Prostate gland (tissue), 2 donors: ENCODE data around the gene ADAMTS3.

Experiments
- CTCF ChIP-seq, 4 experiments: fragments of 200-600 bp in 2 of 4; fragments of 450-650 bp in 2 of 4; sonication (generic) in 2 of 4; IDR thresholded peaks; 1 replicate in 3 of 4; 2 replicates in 1 of 4; pipeline ENCODE4 v1.5.1; 2016 to 2019; ENCODE audit warnings: antibody characterized with exemption in 4 of 4, mild to moderate bottlenecking in 2 of 4, moderate library complexity in 2 of 4
- POLR2A ChIP-seq: fragments of 450-650 bp; IDR thresholded peaks from one replicate; pipeline ENCODE4 v1.6.1; 2016; ENCODE audit warnings: antibody characterized with exemption, mild to moderate bottlenecking

GRCh38 chr4:72430988-72431387 is 138.0 kb downstream of the ADAMTS3 start:
- TF ChIP-seq CTCF (IDR thresholded peaks at IDR 0.05) (no peak), POLR2A (no peak)
